Naive thymus-derived CD4-positive, alpha-beta T cell (primary cell): ENCODE results near the gene EIF4G3. TPM values are rescaled to one million over a fixed set of nuclear protein-coding genes. Genes with fewer than 3 reads are reported as not detected.
"Not testable (repeated sequence)": the region's sequence is repeated elsewhere in the genome, so short reads cannot be mapped to it uniquely, and the experiment has no call there.

Source experiments
- ATAC-seq: fragments of 150-1000 bp; cut with Tn5 transposase; 2 replicates; pipeline ENCODE4 v1.10.0; 2021; ENCODE audit warnings: mild to moderate bottlenecking, moderate library complexity
- CTCF ChIA-PET: fragments of 350-600 bp; sonication (Branson Sonifier 250); formaldehyde crosslinking; loops from one replicate; lab custom pipeline; 2021; ENCODE audit warnings: antibody characterized with exemption; lab: Charles Lee
- POLR2A ChIA-PET: fragments of 350-600 bp; sonication (Branson Sonifier 250); formaldehyde crosslinking; loops from one replicate; lab custom pipeline; 2021; ENCODE audit warnings: antibody characterized with exemption, inconsistent platforms; lab: Charles Lee
- DNase-seq, 9 donors: peaks; one replicate each; pipeline versions ENCODE4 v3.0.0 to v3.0.0-alpha.2; 2020 to 2022; ENCODE audit warnings: mixed read lengths in 1 of 9
- H3K27ac ChIP-seq: one replicate; pipeline ENCODE4 v1.7.0; 2013; ENCODE audit warnings: mild to moderate bottlenecking, low read depth, low read length, moderate library complexity
- H3K27me3 ChIP-seq, 2 donors: one replicate each; pipeline ENCODE4 v1.7.0; 2013; ENCODE audit warnings: low read length in 2 of 2, mild to moderate bottlenecking in 2 of 2, moderate library complexity in 2 of 2; ENCODE audit not compliant: control insufficient read depth in 2 of 2, insufficient read depth in 2 of 2
- H3K36me3 ChIP-seq, 3 experiments: 1 replicate in 2 of 3; 2 replicates in 1 of 3; pipeline ENCODE4 v1.7.0; 2013; ENCODE audit warnings: low read length in 3 of 3, mild to moderate bottlenecking in 3 of 3, moderate library complexity in 1 of 3; ENCODE audit not compliant: insufficient read depth in 3 of 3, control insufficient read depth in 2 of 3
- H3K4me1 ChIP-seq, 2 donors: one replicate each; pipeline ENCODE4 v1.7.0; 2013; ENCODE audit warnings: low read length in 2 of 2, mild to moderate bottlenecking in 2 of 2, moderate library complexity in 1 of 2; ENCODE audit not compliant: control insufficient read depth in 2 of 2, insufficient read depth in 2 of 2
- H3K4me3 ChIP-seq: 2 replicates; pipeline ENCODE4 v1.7.0; 2013; ENCODE audit warnings: mild to moderate bottlenecking, low read length
- H3K9me3 ChIP-seq, 3 experiments: 1 replicate in 2 of 3; 2 replicates in 1 of 3; pipeline ENCODE4 v1.7.0; 2013; ENCODE audit warnings: low read length in 3 of 3; ENCODE audit not compliant: control insufficient read depth in 2 of 3
- H3K27ac Mint-ChIP-seq, 9 donors: one replicate each; pipeline ENCODE4 v1.8.0; 2020 to 2022; ENCODE audit warnings: mixed read lengths in 9 of 9, mild to moderate bottlenecking in 8 of 9, moderate library complexity in 5 of 9, inconsistent platforms in 2 of 9
- H3K27me3 Mint-ChIP-seq, 5 donors: one replicate each; pipeline ENCODE4 v1.8.0; 2021 to 2022; ENCODE audit warnings: mixed read lengths in 5 of 5, mild to moderate bottlenecking in 1 of 5
- H3K36me3 Mint-ChIP-seq, 5 donors: one replicate each; pipeline ENCODE4 v1.8.0; 2020 to 2022; ENCODE audit warnings: mixed read lengths in 5 of 5, mild to moderate bottlenecking in 3 of 5, inconsistent platforms in 1 of 5
- H3K4me1 Mint-ChIP-seq, 7 donors: one replicate each; pipeline ENCODE4 v1.8.0; 2020 to 2022; ENCODE audit warnings: mixed read lengths in 7 of 7, mild to moderate bottlenecking in 3 of 7, inconsistent platforms in 1 of 7
- H3K4me3 Mint-ChIP-seq, 10 donors: one replicate each; pipeline ENCODE4 v1.8.0; 2020 to 2022; ENCODE audit warnings: mild to moderate bottlenecking in 10 of 10, mixed read lengths in 10 of 10, moderate library complexity in 6 of 10, inconsistent platforms in 2 of 10
- H3K9me3 Mint-ChIP-seq, 11 donors: one replicate each; pipeline ENCODE4 v1.8.0; 2020 to 2022; ENCODE audit warnings: mixed read lengths in 11 of 11, mild to moderate bottlenecking in 4 of 11, inconsistent platforms in 1 of 11, moderate library complexity in 1 of 11
- intact Hi-C, 2 donors: fragments of 100-400 bp; cut with micrococcal nuclease; formaldehyde crosslinking; loops; one replicate each; pipeline ENCODE4 v1.15.1; 2023
- polyA plus RNA-seq, 2 donors: library from polyadenylated mRNA; unstranded; fragments of 300-500 nt; fragmentation: Illumina TruSeq; gene quantifications; one replicate each; pipeline ENCODE4 v1.2.3, GENCODE V29; 2021
- total RNA-seq, 6 experiments: library from RNA in 5 of 6; stranded (reverse) in 5 of 6; gene quantifications; 1 replicate in 5 of 6; 2 replicates in 1 of 6; pipeline ENCODE4 v1.2.3 and lab custom pipeline; 2021 to 2026

The EIF4G3 gene
- total and polyA plus RNA-seq, 7 experiments from 2014 or later: 3.3 to 46.3 (median 16.4) TPM

- H3K9me3 ChIP-seq, H3K36me3 ChIP-seq, H3K4me3 Mint-ChIP-seq, H3K27ac ChIP-seq, H3K4me3 ChIP-seq, intact Hi-C loops, H3K27me3 Mint-ChIP-seq, H3K27me3 ChIP-seq, ATAC-seq, POLR2A ChIA-PET, DNase-seq, CTCF ChIA-PET, H3K9me3 Mint-ChIP-seq, H3K27ac Mint-ChIP-seq, H3K4me1 ChIP-seq: not testable (repeated sequence)
- Mint-ChIP-seq H3K4me1 (peaks cover 0 to 13% (median 5%) of the 10 kb centered on the region in 7 donors), H3K36me3 (peaks cover 3 to 49% (median 23%) of the 10 kb centered on the region in 5 donors)
Measured at GRCh38 chr1:21094282-21094681, 82.4 kb downstream of the EIF4G3 start.

DNA sequence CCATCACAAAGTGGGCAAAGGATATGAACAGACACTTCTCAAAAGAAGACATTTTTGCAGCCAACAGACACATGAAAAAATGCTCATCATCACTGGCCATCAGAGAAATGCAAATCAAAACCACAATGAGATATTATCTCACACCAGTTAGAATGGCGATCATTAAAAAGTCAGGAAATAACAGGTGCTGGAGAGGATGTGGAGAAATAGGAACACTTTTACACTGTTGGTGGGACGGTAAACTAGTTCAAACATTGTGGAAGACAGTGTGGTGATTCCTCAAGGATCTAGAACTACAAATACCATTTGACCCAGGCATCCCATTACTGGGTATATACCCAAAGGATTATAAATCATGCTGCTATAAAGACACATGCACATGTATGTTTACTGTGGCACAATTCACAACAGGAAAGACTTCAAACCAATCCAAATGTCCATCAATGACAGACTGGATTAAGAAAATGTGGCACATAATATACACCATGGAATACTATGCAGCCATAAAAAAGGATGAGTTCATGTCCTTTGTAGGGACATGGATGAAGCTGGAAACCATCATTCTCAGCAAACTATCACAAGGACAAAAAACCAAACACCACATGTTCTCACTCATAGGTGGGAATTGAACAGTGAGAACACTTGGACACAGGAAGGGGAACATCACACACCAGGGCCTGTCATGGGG lies 83.3 kb downstream of the EIF4G3 start:
- H3K4me3 ChIP-seq, CTCF ChIA-PET, H3K9me3 ChIP-seq, H3K27ac ChIP-seq, intact Hi-C loops, H3K27ac Mint-ChIP-seq, ATAC-seq, H3K4me3 Mint-ChIP-seq, H3K9me3 Mint-ChIP-seq, H3K27me3 ChIP-seq, H3K4me1 ChIP-seq, H3K27me3 Mint-ChIP-seq, DNase-seq, POLR2A ChIA-PET, H3K36me3 ChIP-seq: not testable (repeated sequence)
- H3K36me3 Mint-ChIP-seq: peaks cover 3 to 48% (median 20%) of the 10 kb centered on the region in 5 donors
- peaks cover 0 to 17% (median 5%) of the 10 kb centered on the region in 7 donors for H3K4me1 Mint-ChIP-seq

- CTCF ChIA-PET, H3K9me3 ChIP-seq, H3K4me1 ChIP-seq, H3K4me3 Mint-ChIP-seq, H3K36me3 ChIP-seq, DNase-seq, H3K4me3 ChIP-seq, H3K27ac Mint-ChIP-seq, H3K27me3 Mint-ChIP-seq, H3K27ac ChIP-seq, H3K9me3 Mint-ChIP-seq, H3K27me3 ChIP-seq, POLR2A ChIA-PET, intact Hi-C loops, ATAC-seq: not testable (repeated sequence)
- peaks cover 3 to 42% (median 20%) of the 10 kb centered on the region in 5 donors for H3K36me3 Mint-ChIP-seq
- H3K4me1 Mint-ChIP-seq: peaks cover 0 to 17% (median 5%) of the 10 kb centered on the region in 7 donors
Measured at GRCh38 chr1:21092545-21092944, 84.2 kb downstream of the EIF4G3 start.

DNA sequence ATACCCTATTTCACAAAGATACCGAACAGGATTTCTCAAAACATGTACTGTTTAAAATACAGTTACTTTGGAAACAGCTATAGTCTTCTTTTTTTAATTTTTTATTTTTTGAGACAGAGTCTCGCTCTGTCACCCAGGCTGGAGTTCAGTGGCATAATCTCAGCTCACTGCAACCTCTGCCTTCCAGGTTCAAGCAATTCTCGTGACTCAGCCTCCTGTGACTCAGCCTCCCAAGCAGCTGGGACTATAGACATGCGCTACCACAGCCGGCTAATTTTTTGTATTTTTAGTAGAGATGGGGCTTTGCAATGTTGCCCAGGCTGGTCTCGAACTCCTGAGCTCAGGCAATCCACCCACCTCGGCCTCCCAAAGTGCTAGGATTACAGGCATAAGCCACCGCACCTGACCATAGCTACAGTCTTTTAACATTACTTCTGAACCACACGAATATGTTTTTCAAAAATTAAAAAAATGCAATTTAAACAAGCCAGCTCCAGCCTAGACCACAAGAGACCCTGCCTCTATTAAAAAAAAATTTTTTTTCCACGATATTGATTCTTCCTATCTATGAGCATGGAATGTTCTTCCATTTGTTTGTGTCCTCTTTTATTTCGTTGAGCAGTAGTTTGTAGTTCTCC lies 85.5 kb downstream of the EIF4G3 start:
- H3K9me3 ChIP-seq, H3K27ac Mint-ChIP-seq, H3K27me3 Mint-ChIP-seq, intact Hi-C loops, H3K27me3 ChIP-seq, H3K4me3 Mint-ChIP-seq, DNase-seq, POLR2A ChIA-PET, CTCF ChIA-PET, H3K27ac ChIP-seq, H3K4me1 ChIP-seq, H3K9me3 Mint-ChIP-seq, H3K36me3 ChIP-seq, H3K4me3 ChIP-seq: not testable (repeated sequence)
- peak; percentile 74 for ATAC-seq
- Mint-ChIP-seq H3K36me3 (peaks cover 3 to 38% (median 23%) of the 10 kb centered on the region in 5 donors), H3K4me1 (peaks cover 0 to 17% (median 5%) of the 10 kb centered on the region in 7 donors)

GRCh38 chr1:21090463-21090862 lies 86.2 kb downstream of the EIF4G3 start:
- CTCF ChIA-PET: no interaction called here
- Mint-ChIP-seq H3K36me3 (peaks cover 3 to 36% (median 24%) of the 10 kb centered on the region in 5 donors), H3K4me3 (no peak overlapping the region), H3K27ac (no peak overlapping the region), H3K4me1 (peaks cover 0 to 17% (median 5%) of the 10 kb centered on the region in 7 donors), H3K27me3 (no peaks in the 10 kb centered on the region), H3K9me3 (peaks cover 0 to 7% (median 0%) of the 10 kb centered on the region in 11 donors)
- POLR2A ChIA-PET: no interaction called here
- H3K27me3 ChIP-seq: no peaks in the 10 kb centered on the region
- ATAC-seq: no peak
- H3K9me3 ChIP-seq: no peaks in the 10 kb centered on the region
- intact Hi-C loops: no loop called here
- H3K36me3 ChIP-seq: no peaks in the 10 kb centered on the region
- no peak overlapping the region for H3K4me3 ChIP-seq
- no peak for DNase-seq
- no peak overlapping the region for H3K27ac ChIP-seq
- no peaks in the 10 kb centered on the region for H3K4me1 ChIP-seq

DNA sequence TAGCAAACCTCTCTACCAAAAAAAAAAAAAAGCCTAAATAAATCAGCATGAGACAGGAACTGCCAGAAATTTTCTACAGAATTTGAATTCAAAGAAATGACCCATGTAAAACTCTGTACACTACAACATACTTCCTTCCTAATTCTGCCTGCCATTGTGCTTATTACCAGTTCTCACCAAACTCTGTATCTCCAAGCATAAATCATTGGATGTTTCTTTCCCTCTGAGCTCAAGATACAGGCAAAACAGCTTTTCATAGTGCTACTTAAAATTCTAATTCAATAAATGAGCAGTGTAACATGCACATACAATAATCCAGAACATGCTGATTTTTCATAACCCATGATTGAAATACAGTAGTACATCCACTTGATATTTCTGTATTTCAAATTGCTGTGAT lies 87.0 kb downstream of the EIF4G3 start:
- no peak overlapping the region for H3K27ac ChIP-seq

More for the DNA sequence above, 87.0 kb downstream of the EIF4G3 start:
- H3K27ac Mint-ChIP-seq: no peak overlapping the region
- H3K27me3 Mint-ChIP-seq: no peaks in the 10 kb centered on the region
- Histone ChIP-seq H3K9me3 (no peaks in the 10 kb centered on the region), H3K4me1 (no peaks in the 10 kb centered on the region), H3K36me3 (no peaks in the 10 kb centered on the region), H3K27me3 (no peaks in the 10 kb centered on the region), H3K4me3 (no peak overlapping the region)
- ATAC-seq (no peak), DNase-seq (no peak)
- peaks cover 0 to 7% (median 0%) of the 10 kb centered on the region in 11 donors for H3K9me3 Mint-ChIP-seq
- H3K4me1 Mint-ChIP-seq: peaks cover 0 to 17% (median 5%) of the 10 kb centered on the region in 7 donors
- no peak overlapping the region for H3K4me3 Mint-ChIP-seq
- ChIA-PET CTCF (no interaction called here), POLR2A (no interaction called here)
- peaks cover 3 to 32% (median 21%) of the 10 kb centered on the region in 5 donors for H3K36me3 Mint-ChIP-seq
- intact Hi-C loops: no loop called here
